Measurements from ENCODE around the gene HIC1.
A peak's percentile ranks its signal among the peaks of the same experiment; 100 is the strongest.

DNA sequence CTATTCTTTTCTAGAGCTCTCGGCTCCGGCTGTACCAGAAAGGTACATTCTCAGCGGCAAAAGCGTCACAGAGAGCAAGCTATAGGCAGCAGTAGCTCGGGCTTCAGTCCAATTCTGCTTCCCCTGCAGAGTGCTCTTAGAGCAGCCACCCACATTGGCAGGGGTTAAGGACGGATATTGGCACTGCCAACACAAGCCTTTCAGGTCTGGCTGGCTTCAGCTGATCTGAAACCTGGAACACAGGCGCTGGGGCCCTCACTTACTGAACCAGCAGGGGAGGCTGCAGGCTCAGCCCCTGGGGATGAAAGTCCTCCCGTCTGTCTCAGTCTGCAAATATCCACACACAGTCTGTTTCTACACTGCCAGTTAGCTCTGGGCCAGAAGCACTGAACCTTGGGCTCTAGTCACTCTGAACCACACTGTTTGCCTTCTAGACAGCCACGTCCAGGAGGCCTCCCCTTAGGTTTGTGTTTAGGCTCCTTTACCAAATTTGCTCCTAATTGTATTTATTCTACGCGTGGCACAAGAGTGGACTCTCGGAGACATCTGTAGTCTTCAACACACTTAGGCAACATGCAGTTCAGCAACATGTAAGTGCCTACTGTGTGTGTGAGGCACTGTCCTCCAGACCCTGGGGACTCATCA is 40.1 kb downstream of the HIC1 start:
- TF ChIP-seq CTCF (IDR thresholded peaks at IDR 0.05) = peak in 2 of 3 donors; percentile 19 to 36
- no peak for TF ChIP-seq POLR2A (IDR thresholded peaks at IDR 0.05)
